GM19452 (cell line): ENCODE data around the gene IPPK.
"Not testable (repeated sequence)": the region's sequence is repeated elsewhere in the genome, so short reads cannot be mapped to it uniquely, and the experiment has no call there.

Experiments
- ATAC-seq: cut with Tn5 transposase; IDR thresholded peaks from one replicate; pipeline ENCODE4 v1.9.1; 2021; ENCODE audit not compliant: unreplicated experiment

The IPPK gene

GRCh38 chr9:92638621-92639101 lies 31.3 kb downstream of the IPPK start:
- ATAC-seq: no peak

DNA sequence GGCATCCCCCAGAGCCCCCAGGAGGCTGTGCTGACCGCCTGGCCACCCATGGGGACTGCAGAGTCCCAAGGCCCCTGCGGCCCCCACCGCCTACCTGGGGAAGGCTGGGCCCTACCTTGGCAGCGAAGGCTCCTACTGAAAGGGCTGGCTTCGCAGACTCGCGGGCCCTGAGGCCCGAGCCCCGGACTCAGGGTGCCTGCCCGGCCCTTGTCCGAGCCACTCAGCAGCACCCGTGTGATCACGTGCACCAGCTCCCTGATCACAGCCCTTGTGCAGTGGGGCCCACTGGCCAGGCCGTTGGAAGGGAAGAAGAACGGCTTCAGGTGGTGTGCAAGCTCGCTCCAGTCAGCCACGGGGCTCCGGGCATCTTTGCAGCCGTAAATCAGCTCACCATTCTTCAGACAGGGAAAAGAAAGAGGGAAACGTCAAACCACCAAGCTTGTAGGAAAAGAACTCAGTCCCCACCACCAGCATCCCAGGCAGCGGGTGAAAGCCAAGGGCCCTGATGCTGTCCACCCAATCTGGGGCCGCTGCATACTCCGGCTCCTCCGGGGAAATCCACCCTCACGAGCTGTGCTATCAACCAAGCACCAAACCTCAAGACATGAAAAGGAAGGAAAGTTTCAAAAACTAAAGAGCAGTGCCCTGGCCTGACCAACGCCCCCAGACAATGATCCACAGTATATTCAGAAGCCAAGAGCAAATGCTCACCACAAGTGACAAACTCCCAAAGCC lies 31.9 kb downstream of the IPPK start:
- ATAC-seq: no peak

- ATAC-seq: no peak
Measured at GRCh38 chr9:92637326-92637725, 32.6 kb downstream of the IPPK start.

GRCh38 chr9:92636627-92637026 lies 33.3 kb downstream of the IPPK start:
- no peak for ATAC-seq

GRCh38 chr9:92635760-92636159 lies 34.2 kb downstream of the IPPK start:
- no peak for ATAC-seq

DNA sequence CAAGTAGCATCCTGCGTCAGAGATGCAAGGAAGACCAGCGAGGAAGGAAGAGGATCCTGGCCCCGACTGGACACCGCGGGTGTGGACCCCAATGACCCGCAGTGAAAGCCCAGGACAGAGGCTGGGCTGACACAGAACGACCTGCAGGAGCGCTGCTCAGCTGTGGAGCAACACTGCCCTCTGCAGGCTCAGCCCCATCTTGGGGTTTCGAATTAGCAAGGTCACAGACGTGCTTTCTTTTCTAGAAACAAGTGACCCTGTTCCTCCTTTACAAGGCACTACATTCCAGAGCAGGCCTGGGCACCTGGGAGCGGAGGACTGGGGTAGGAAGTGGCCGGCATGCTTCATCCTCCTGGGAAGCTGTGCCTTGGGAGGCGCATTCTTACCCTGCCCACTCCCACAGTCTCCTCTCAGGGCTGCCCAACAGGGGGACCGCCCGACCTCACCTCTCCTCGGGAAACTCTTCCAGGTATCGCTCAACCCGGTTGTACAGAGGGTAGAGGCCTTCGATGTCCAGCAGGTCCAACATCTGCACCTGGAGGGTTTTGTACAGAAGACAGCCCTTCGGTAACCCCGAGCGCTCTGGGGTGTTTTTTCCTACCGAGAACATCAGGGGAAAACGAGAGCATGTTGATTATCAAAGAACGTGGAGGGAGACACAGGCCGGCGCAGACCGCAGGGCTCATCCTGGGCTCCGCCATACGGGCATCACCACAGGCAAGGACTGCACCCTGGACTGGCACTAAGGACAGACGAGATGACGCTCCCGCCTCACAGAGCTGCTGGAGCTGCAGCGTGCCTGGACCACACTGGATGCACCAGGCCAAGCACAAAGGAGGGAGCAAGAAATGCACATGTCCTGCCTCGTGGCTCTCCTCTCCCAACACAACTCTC lies 35.0 kb downstream of the IPPK start:
- ATAC-seq: no peak

GRCh38 chr9:92633614-92634278 lies 36.2 kb downstream of the IPPK start:
- ATAC-seq: no peak

- ATAC-seq: no peak
Measured at GRCh38 chr9:92632641-92633040, 37.3 kb downstream of the IPPK start.

DNA sequence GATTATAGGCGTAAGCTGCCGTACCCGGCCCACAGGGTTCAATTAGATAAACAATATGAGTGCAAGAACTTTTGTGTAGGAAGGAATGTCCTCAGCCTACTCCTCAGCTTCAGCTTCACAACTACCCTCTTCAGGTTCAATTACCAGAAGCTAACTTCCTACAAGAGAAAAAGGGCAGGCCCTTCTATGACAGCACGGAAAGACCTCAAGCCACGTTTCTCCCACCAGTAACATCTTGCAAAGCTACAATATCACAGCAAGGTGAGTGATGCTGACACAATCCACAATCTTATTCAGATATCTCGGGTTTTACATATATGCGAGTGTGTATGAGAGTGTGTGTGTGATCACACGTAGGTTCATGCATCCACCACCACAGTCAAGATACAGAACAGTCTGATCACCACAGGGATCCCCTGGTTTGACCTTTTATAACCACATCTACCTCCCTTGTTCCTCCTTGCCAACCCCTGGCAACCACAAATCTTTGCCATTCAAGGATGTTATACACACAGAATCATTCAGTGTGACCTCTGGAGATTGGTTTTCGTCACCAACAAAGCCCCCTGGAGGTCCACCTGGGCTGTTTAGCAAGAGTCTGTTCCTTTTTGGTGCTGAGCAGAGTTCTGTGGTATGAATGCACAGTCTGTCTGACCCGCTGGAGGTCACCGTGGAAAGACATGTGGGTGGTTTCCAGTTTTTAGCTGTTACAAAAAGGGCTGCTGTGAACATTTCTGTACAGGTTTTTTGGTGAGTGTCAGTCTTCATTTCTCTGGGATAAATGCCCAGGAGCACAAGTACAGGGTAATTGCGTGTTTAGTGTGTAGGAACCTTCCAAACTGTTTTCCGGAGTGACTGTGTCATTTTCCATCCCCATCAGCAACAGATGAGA lies 38.2 kb downstream of the IPPK start:
- ATAC-seq: no peak

- no peak for ATAC-seq
Measured at GRCh38 chr9:92627651-92628050, 42.3 kb downstream of the IPPK start.

- no peak for ATAC-seq
Measured at GRCh38 chr9:92626484-92626883, 43.4 kb downstream of the IPPK start.

DNA sequence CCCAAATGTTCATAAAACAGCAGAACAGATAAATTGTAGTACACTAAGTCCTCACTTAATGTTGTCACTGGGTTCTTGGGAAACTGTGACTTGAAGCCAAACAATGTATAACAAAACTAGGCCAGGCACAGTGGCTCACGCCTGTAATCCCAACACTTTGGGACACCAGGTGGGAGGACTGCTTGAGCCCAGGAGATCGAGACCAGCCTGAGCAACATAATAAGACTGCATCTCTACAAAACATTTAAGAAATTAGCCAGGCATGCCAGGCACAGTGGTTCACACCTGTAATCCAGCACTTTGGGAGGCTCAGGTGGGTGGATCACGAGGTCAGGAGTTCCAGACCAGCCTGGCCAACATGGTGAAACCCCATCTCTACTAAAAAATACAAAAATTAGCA lies 46.0 kb downstream of the IPPK start:
- not testable (repeated sequence) for ATAC-seq

DNA sequence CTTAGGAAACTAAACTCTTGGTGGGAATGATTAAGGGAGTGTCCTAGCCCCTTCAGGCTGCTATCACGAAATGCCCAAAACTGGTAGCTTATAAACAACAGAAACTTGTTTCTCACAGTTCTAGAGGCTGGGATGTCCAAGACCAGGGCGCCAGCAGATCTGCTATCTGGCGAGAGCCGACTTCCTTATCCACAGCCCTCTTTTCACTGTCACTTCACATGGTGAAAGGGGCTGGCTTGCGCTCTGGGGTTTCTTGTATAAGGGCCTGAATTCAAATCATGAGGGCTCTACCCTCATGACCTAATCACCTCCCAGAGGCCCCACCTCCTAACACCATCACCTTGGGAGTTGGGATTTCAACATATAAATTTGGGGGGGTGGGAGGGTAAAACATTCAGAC lies 49.1 kb downstream of the IPPK start:
- no peak for ATAC-seq

DNA sequence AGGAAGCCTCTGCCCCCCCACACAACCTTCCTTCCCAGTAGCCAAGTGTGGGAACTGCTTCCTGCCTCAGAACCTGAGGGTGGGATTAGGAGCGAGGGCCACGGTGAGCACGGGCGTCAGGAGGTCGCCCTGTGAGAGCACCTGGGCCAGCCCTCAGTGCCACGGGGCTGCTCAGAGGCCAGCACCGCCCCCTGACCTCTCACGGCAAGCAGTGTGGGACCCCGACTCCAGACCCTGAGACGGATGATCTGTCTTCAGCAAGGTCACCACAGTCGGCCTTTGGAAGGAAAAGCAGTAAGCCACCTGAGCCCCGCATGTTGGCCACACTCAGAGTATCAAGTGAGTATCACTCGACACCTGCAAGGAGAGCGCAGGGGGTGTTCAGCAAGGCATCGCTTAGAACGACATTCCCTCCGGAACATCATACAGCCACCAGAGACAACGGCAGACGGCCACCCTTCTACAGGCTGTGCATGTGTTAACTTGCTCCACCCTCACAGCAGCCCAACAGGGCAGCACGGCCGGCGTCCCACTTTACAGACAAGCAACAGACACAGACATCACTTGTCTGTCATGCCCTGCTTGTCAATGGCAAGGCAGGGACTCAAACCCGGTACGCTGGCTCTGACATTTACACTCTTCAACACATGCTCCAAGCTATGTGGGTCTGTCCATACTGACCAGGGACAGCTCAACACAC lies 50.2 kb downstream of the IPPK start:
- ATAC-seq: no peak

- ATAC-seq: no peak
Measured at GRCh38 chr9:92618633-92619225, 51.2 kb downstream of the IPPK start.

DNA sequence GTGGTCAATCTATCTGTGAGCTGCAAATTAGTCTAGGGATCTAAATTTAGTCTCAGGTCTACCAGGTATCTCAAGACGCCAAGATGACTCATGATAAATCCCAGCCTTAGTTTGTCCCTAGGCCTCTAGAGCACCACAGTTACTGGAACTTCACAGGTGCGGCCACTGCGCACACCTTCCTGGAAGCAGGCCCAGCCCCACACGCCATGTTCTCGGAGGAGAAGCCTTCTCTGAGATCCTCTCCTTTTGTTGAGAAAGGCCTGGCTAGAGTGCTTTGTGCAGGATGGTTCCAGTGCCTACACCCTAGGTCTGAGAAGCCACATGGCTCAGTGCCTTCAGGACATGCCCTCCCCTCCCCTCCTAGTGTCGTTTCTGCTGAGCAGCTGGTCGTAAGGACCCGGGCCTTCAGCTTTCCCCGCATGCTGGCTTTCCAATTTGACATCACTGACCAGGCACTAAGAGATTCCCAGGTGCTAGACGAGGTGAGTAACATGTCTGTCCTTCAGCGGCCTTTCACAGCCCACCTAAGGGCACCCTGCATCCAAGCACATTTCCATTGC lies 51.9 kb downstream of the IPPK start:
- no peak for ATAC-seq

GRCh38 chr9:92617195-92617813 lies 52.6 kb downstream of the IPPK start:
- no peak for ATAC-seq

GRCh38 chr9:92616655-92617111 lies 53.2 kb downstream of the IPPK start:
- no peak for ATAC-seq

GRCh38 chr9:92616199-92616641 lies 53.7 kb downstream of the IPPK start:
- ATAC-seq: no peak
